HG03103 (cell line): Measurements from ENCODE around the gene MADD.

Source experiments
- ATAC-seq: cut with Tn5 transposase; IDR thresholded peaks from one replicate; pipeline ENCODE4 v1.9.1; 2021; ENCODE audit warnings: low read depth; ENCODE audit not compliant: unreplicated experiment

Gene MADD

DNA sequence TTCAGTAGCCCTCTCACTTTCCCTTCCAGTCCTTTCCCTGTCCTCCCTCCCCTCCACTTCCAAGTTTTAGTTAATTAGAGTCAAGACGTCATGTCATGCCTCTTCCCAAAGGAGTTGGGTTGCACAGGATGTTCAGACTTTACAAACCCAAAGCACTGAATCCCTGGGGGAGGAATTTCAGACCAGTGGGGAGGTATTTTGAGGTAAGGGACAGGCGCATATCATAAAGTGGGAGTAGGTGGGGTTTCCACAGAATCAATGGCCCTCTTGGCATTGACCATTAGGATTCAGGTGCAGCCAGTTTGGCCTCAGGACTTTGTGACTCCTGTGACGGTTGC lies 20.6 kb upstream of the MADD start:
- ATAC-seq = no peak

GRCh38 chr11:47251751-47252150 lies 18.2 kb upstream of the MADD start:
- no peak for ATAC-seq

GRCh38 chr11:47253660-47254059 lies 16.3 kb upstream of the MADD start:
- ATAC-seq = no peak

- ATAC-seq = no peak
These were observed 15.5 kb upstream of the MADD start for GRCh38 chr11:47254386-47254785.

DNA sequence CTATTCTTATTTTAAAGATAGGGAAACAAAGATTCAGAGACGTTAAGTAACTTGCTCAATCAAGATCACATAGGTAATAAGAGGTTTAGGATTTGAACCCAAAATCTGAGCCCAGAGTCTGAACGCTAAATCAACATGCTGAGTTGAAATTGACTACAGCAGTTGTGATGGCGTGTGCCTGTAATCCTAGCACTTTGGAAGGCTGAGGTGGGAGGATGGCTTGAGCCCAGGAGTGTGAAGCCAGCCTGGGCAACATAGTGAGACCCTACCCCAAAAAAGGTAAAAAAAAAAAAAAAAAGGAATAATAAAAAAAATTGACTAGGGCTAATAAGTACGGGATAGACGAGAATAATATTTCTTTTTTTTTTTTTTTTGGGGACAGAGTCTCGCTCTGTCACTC lies 13.6 kb upstream of the MADD start:
- no peak for ATAC-seq

- no peak for ATAC-seq
These were observed 12.8 kb upstream of the MADD start for GRCh38 chr11:47257177-47257516.

GRCh38 chr11:47257517-47258316 lies 12.2 kb upstream of the MADD start, which contains the start of gene NR1H3:
TSS of gene NR1H3 (plus strand) at chr11:47257996. CDS start at chr11:47259217, 1,221 bp downstream.
- ATAC-seq = no peak

- ATAC-seq = no peak
These were observed 11.5 kb upstream of the MADD start for GRCh38 chr11:47258317-47258902.

DNA sequence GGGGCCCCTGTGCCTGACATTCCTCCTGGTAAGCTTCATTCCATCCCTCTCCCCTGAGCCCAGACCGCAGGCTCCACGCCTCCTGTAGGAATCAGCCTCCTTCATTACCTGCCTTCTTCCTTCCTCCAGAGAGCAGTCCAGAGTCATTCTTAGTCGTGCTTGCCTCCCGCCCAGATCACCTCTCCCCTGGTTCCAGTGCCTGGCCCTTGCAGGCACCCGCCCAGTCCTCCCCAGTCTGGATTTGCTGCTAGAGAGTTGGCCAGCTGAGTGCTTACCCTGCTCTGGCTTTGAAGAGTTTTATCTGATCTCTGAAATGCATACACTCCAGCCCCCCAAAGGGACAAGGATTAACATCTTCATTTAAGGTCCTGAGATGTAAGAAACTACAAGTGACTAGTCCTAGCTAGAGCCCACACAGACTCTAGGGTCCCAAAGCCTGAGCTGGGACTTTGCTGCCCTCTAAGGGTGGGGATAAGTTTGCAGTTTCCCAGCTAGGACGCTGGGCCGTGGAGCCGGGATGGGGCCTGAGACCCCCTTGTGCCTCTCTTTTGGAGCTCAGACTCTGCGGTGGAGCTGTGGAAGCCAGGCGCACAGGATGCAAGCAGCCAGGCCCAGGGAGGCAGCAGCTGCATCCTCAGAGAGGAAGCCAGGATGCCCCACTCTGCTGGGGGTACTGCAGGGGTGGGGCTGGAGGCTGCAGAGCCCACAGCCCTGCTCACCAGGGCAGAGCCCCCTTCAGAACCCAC lies 10.5 kb upstream of the MADD start:
- peak; percentile 54 for ATAC-seq

GRCh38 chr11:47260366-47260765 lies 9.6 kb upstream of the MADD start:
- ATAC-seq = no peak

DNA sequence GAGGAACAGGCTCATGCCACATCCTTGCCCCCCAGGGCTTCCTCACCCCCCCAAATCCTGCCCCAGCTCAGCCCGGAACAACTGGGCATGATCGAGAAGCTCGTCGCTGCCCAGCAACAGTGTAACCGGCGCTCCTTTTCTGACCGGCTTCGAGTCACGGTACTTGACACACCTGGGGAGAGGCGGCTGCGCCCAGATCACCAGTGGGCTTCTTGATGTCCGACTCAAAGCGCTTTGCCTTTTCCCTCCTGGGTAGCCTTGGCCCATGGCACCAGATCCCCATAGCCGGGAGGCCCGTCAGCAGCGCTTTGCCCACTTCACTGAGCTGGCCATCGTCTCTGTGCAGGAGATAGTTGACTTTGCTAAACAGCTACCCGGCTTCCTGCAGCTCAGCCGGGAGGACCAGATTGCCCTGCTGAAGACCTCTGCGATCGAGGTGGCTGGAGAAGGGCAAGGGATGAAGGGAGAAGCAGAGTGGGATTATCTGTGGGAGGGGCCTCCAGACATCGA lies 8.6 kb upstream of the MADD start:
- no peak for ATAC-seq

DNA sequence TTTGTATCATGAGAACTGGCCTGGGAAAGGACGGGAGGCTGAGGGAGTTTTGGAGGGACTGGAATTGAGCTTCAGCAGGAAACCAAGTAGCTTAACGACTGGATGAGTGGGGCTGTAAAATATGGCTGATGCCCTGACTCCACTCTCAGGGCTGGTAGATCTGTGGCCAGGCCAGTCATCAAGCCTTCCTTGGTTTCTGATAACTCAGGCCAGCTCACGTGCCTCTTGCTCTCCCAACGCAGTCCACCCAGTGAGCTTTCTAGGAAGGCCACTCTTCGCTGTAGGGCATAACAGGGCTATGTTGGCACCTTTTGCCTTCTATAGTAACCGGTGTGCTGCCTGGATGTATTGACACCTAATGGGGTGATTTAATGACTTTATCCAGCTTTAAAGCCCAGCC lies 5.8 kb upstream of the MADD start:
- ATAC-seq = no peak

DNA sequence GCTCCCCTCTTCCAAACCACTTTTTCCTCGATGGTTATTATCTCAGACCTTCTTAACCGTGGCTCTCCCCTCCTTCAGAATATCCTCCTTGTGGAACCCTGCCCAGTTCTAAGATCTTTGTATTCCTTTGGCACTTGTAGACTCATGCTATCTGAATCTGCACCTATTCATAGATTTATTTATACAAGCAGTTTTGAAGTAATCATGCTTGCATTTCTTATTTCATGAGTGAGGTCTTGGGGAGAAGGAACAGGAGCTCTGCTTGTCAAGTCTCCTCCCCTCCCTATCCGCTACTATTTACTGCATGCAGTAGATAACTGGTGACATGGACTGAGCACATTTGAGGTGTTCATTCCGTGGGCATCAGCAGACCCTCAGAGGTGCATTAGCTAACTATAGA lies 5.4 kb upstream of the MADD start:
- ATAC-seq = no peak

DNA sequence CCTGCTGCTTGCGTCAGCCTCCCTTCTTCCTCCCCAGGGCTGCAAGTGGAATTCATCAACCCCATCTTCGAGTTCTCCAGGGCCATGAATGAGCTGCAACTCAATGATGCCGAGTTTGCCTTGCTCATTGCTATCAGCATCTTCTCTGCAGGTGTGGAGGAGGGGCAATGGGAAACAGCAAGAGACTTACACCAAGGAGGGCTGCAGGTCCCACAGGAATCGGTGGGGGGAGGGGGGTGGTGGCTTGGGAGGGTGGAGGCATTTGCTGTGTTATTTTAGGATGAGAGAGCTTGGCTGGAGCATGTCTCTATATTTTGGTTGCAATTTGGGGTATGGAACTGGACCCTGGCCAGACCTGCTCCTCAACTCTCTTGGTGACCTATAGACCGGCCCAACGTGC lies 2.1 kb upstream of the MADD start:
- ATAC-seq = no peak

DNA sequence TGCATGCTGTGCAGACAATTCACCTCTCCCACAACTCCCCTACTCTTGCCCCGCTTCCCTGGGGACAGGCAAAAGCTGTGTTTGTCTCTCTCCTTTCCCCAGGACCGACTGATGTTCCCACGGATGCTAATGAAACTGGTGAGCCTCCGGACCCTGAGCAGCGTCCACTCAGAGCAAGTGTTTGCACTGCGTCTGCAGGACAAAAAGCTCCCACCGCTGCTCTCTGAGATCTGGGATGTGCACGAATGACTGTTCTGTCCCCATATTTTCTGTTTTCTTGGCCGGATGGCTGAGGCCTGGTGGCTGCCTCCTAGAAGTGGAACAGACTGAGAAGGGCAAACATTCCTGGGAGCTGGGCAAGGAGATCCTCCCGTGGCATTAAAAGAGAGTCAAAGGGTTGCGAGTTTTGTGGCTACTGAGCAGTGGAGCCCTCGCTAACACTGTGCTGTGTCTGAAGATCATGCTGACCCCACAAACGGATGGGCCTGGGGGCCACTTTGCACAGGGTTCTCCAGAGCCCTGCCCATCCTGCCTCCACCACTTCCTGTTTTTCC lies 1.4 kb upstream of the MADD start:
- no peak for ATAC-seq

DNA sequence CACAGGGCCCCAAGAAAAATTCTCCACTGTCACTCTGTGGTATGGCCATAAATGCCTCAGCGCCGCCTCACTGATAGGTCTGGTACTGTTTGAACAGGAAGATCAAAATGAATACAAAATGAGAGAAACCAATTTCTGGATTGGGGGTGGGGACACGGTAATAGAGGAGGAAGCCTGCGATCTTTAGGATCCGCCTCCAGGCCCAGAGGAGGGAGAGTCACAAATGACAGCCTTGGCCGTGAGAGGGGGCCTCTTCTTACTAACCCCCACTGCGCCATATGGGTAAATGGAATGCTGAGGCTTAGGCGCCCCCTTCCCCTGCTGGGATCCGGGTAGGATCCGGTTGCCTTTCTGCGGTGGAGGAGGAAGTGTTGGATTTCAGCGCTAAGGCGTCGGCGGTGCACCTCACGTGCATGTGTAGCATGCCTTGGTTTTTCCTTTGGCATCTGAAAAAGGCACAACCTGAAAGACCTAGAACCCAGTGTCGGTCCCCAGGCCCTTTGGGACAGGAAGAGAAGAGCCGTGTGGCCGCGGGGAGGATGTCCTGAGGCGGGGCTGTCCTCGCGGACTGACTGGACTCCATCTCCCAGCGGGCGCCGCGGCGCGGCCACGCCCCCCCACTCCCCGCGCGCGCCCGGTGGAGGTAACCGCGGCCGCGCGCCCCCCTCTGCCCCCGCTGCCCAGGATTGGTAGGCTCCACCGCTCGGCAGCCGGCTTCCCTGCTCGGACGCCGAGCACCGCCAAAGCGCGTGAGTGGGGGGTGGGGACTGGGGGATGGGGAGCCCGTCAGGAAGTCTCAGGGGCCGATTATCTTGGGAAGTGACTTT lies 718 bp upstream of the MADD start:
- peak; percentile 37 for ATAC-seq

DNA sequence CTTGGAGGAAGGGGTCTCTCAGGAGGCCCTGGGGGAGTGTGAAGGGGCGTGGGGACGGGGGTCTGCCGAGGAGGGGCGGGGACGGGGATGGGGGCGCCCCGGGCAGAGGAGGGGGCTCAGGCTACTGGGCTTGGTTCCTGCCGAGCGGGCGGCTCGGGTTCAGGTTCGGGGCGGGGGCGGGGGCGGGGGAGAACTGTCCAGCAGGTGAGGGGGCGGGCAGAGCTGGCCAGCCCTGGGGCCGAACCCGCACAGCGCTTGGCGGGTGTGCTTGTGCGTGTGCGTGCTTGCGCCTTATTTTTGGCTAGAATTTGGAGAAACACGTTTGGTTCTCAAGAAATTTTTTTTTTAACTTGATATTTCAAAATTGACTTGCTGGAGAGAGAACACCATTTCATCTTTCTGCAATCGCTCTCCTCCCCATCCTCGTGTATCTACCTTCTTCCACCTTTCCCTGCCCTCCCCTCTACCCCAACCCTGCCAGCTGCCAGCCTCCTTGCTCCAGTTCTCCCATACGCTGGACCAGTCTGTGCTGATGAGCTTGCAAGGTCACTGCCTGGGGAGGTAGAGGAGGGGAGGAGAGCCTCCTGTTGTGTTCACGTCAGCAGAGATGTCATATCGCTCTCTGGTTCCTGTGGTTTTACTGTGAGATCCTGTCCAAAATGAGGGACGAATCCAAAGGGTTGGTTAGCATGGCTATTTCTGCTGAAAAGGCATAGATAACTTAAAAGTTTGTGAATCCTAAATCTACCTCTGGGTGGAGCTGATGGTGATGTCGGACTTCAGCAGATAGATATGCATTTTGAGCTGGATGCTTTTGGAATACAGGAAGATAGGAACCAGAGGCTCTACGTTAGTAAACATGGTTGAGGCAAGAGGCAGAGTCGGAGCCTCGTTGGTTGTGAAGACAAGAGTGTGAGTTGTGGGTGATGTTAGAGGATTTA lies 668 bp downstream of the MADD start:
- no peak for ATAC-seq

DNA sequence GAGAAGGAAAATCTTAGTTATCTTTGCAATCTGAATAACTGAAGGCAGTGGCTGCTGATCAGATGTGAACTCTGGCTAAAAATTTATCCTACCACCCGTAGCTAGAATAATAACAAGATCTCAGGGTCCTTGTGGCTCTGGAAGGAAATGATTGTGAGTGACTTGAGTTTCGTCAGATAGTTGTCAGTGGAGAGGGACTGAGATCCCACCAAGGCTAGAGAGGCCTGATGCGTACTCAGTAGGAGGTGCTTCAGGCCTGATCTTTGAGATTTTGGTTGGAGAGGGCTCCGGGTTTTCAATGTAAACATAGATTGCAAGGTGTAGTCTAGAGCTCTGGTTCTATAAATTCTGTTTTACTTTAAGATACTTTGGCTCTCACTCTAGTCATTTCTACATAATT lies 1.4 kb downstream of the MADD start:
- ATAC-seq = no peak

GRCh38 chr11:47271961-47272661 lies 2.2 kb downstream of the MADD start:
- no peak for ATAC-seq
